Mucosa of rectum (tissue), 2 donors: ENCODE results near the gene TIAM2.

Experiments used
- H3K27ac ChIP-seq, 2 donors: one replicate each; pipeline ENCODE4 v1.7.0; 2013; ENCODE audit warnings: inconsistent platforms in 2 of 2, low read depth in 2 of 2, low read length in 2 of 2
- H3K27me3 ChIP-seq, 2 donors: one replicate each; pipeline ENCODE4 v1.7.0; 2013; ENCODE audit warnings: low read length in 2 of 2; ENCODE audit not compliant: control insufficient read depth in 2 of 2, insufficient read depth in 2 of 2
- H3K36me3 ChIP-seq, 2 donors: one replicate each; pipeline ENCODE4 v1.7.0; 2013; ENCODE audit warnings: low read length in 2 of 2; ENCODE audit not compliant: control insufficient read depth in 2 of 2, insufficient read depth in 2 of 2
- H3K4me1 ChIP-seq, 2 donors: one replicate each; pipeline ENCODE4 v1.7.0; 2013; ENCODE audit warnings: low read length in 2 of 2, mild to moderate bottlenecking in 1 of 2; ENCODE audit not compliant: control insufficient read depth in 2 of 2, insufficient read depth in 2 of 2
- H3K4me3 ChIP-seq, 2 donors: one replicate each; pipeline ENCODE4 v1.7.0; 2013; ENCODE audit warnings: low read length in 2 of 2
- H3K9ac ChIP-seq, 2 donors: one replicate each; pipeline ENCODE4 v1.7.0; 2013; ENCODE audit warnings: low read length in 2 of 2, low read depth in 1 of 2, mild to moderate bottlenecking in 1 of 2
- H3K9me3 ChIP-seq, 2 donors: one replicate each; pipeline ENCODE4 v1.7.0; 2013; ENCODE audit warnings: low read length in 2 of 2; ENCODE audit not compliant: control insufficient read depth in 2 of 2
- donor health status: healthy.
- donor health status: Normal muscosa, but diverticular disease.

The TIAM2 gene

DNA sequence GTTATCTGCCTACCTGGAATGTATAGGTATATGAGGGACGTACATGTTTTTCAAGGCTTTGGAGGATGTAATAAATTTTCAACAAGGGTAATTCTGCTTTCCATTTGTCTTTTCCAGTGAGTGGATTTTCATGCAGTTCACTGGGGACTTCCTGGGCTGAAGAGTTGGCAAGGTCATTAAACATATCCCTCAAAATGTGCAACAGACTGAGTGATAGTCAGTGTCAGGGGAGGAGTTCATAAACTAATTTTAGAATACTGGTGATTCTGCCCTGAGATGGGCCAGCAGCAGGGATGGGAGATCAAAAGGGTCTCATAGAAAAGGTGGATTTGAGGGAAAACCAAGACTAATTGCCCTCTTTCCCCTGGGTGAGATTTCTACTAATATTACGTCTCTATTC is 146.4 kb downstream of the TIAM2 start:
- H3K9ac ChIP-seq = no peak overlapping the region
- no peak overlapping the region for H3K4me3 ChIP-seq
- no peaks in the 10 kb centered on the region for H3K36me3 ChIP-seq
- no peaks in the 10 kb centered on the region for H3K27me3 ChIP-seq
- H3K9me3 ChIP-seq = no peaks in the 10 kb centered on the region
- H3K4me1 ChIP-seq = no peaks in the 10 kb centered on the region
- no peak overlapping the region for H3K27ac ChIP-seq

DNA sequence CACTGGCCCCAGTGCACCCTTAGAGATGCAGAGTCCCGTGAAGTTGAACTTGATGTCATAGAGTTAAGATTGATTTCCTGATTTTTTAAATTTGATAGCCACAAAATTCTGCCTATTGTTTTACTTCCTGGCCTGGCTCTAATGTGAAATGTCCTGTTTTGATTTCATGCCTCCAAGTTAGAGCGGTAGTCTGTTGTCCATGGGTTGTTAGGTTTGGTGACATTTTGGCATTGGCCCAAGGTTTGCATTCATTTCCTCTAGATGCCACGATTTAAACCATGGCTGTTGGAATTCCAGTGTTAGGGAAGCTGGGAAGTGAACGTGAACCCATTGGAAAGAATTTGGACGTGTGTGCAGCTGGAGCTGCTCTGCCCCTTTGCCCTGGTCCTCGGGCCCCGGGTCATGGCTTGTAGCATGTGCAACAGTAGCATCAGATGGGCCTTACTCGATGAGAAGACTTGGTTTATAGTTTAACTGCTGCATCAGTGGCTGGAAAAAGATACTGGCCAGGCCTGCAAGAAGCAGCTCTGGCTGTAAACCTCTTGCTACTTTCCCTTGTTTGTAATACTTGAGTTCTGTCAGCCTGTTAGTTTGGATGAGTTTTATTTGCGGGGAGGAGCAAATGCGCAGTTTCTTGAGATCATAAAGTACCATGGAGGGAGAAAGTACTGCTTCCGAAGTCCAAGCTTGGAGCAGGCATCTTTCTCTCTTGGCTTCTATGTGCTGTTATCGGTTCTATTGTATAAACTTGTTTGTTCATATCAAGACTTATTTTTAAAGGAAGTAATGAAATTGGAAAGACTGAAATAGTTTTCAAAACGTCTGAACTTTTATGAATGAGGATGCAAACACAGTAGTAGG is 147.3 kb downstream of the TIAM2 start:
- Histone ChIP-seq H3K4me3 (peak overlapping the region in 1 of 2 donors; percentile 46), H3K9me3 (no peaks in the 10 kb centered on the region), H3K36me3 (no peaks in the 10 kb centered on the region), H3K4me1 (no peaks in the 10 kb centered on the region), H3K27me3 (no peaks in the 10 kb centered on the region), H3K9ac (no peak overlapping the region), H3K27ac (peak overlapping the region; percentile 13 to 44)

DNA sequence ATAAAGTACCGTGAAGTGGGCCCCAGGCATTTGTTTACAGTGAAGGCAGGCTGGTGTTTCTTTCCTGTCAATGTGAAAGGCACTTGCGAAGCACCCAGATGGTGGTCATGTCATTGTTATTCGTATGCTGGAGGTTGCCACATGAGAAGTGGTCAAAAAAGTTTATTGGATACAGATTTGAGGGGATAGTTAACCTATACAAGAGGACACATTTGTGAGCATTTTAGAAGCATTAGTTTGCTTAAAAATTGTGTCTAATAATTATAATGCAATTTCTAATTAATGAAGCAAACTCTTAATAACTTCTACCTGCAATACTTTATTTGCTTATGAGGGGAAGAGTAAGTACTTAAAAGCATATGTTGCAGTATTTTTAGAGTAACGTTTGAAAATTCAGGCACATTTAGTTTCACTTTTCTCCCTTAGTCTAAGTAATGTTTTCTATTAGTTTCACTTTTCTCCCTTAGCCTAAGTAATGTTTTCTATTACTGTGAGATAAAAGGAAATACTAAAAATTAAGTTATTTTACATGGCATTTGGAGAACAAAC is 148.0 kb downstream of the TIAM2 start:
- Histone ChIP-seq H3K27ac (peak overlapping the region; percentile 24 to 44), H3K4me1 (no peaks in the 10 kb centered on the region), H3K27me3 (no peaks in the 10 kb centered on the region), H3K9me3 (no peaks in the 10 kb centered on the region), H3K4me3 (peak overlapping the region in 1 of 2 donors; percentile 46), H3K36me3 (no peaks in the 10 kb centered on the region), H3K9ac (no peak overlapping the region)

DNA sequence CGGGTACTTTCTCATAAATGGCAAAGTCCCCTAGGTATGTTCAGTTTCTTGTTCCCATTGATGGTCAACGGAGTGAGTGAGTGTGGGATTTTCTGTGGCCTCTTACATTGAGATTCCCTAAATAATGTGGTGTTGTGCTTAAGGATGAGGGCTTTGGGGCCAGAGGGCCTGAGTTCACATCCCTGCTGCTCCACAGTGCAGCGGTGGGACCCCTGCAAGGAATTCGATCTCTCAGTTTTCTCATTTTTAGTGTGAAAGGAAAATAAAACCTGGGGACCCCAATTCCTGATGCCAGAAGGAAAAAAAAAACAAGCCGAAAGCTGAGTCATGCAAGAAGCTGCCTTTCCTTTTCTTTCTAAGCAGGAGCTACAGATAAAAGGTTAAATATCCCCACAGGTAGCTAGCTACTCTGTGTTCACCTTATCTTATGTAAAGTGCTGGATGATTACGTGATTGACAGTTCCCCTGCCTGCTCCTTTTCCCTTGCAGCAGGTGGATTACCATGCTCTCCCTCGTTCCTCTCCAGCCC is 148.5 kb downstream of the TIAM2 start:
- peak overlapping the region in 1 of 2 donors; percentile 24 for H3K27ac ChIP-seq
- peak overlapping the region in 1 of 2 donors; percentile 46 for H3K4me3 ChIP-seq
- no peaks in the 10 kb centered on the region for H3K9me3 ChIP-seq
- H3K9ac ChIP-seq = no peak overlapping the region
- H3K4me1 ChIP-seq = no peaks in the 10 kb centered on the region
- H3K27me3 ChIP-seq = no peaks in the 10 kb centered on the region
- no peaks in the 10 kb centered on the region for H3K36me3 ChIP-seq

DNA sequence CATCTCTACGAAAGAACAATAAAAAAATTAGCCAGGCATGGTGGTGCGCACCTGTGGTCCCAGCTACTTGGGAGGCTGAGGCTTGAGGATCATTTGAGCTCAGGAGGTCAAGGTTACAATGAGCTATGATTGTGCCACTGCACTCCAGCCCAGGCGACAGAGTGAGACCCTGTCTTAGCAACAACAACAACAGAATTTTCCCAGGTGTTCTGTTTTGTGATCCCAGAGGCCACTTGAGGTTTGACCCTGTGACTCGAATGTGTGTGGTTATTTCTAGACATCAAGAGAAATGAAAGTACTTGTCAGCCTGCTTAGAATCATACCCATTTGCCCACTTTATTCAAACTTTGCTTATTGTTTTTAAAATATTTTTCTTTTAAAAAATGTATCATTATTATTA is 151.1 kb downstream of the TIAM2 start:
- Histone ChIP-seq H3K27ac (no peak overlapping the region), H3K4me3 (no peak overlapping the region), H3K9me3 (no peaks in the 10 kb centered on the region), H3K9ac (no peak overlapping the region), H3K36me3 (no peaks in the 10 kb centered on the region), H3K4me1 (no peaks in the 10 kb centered on the region), H3K27me3 (no peaks in the 10 kb centered on the region)

DNA sequence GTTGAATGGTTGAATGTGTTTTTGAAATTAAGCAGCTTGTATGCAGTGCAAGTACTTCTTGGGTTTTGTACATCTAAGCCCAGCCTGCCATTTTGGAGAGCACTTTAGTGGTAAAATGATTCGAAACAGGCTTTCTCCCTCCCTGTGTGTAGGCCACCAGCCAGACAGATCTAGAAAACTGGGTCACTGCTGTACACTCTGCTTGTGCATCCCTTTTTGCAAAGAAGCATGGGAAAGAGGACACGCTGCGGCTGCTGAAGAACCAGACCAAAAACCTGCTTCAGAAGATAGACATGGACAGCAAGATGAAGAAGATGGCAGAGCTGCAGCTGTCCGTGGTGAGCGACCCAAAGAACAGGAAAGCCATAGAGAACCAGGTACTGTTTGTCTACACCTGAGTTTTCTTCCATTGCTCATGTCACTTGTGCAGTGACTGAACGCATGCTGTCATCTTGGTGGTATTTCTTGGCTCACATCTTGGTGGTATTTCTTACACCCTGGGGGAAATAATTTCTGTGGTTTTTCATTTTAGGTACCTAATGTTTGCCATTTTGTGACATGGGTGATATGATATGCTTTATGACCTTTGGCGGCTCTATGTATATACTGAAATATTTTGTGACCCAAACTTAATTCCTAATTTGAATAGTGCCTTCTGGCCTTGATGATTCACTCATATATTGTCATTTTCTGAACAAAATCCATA is 153.0 kb downstream of the TIAM2 start:
- H3K27ac ChIP-seq = no peak overlapping the region
- no peaks in the 10 kb centered on the region for H3K9me3 ChIP-seq
- no peak overlapping the region for H3K4me3 ChIP-seq
- H3K4me1 ChIP-seq = no peaks in the 10 kb centered on the region
- H3K9ac ChIP-seq = no peak overlapping the region
- no peaks in the 10 kb centered on the region for H3K27me3 ChIP-seq
- no peaks in the 10 kb centered on the region for H3K36me3 ChIP-seq

DNA sequence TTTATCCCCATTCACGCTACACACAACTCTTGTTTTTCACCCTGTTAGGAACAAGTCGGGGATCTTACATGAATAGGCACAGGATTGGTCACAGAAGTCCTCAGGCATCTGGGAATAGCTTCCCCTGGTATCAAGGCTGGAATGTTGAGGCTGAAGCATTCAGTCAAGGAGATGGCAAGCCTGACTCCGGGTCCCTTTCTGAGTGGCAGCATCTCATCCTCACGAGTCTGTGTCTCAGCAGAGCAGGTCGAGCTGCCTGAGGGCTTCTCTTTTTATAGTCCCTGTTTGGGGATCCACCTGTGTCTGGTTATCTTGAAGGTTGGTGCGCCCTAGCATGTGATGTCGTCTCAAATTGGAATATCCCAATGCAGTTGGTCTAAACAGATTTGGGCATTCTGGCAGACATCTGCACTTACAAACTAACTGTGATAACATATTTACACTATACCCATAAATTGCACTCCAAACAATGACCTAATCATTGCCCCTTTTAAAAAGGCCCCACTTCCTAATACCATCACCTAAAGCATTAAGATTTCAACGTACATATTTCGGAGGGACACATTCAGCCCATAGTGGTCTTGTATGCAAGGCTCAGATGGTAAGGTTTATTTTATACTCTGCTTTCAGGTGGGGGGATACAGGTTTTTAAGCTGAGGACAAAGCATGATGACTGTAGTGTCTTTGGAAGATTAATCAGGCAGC is 156.0 kb downstream of the TIAM2 start:
- Histone ChIP-seq H3K4me3 (no peak overlapping the region), H3K9me3 (no peaks in the 10 kb centered on the region), H3K9ac (no peak overlapping the region), H3K27ac (no peak overlapping the region), H3K27me3 (no peaks in the 10 kb centered on the region), H3K4me1 (peaks cover 2 to 8% of the 10 kb centered on the region in 2 donors), H3K36me3 (no peaks in the 10 kb centered on the region)

DNA sequence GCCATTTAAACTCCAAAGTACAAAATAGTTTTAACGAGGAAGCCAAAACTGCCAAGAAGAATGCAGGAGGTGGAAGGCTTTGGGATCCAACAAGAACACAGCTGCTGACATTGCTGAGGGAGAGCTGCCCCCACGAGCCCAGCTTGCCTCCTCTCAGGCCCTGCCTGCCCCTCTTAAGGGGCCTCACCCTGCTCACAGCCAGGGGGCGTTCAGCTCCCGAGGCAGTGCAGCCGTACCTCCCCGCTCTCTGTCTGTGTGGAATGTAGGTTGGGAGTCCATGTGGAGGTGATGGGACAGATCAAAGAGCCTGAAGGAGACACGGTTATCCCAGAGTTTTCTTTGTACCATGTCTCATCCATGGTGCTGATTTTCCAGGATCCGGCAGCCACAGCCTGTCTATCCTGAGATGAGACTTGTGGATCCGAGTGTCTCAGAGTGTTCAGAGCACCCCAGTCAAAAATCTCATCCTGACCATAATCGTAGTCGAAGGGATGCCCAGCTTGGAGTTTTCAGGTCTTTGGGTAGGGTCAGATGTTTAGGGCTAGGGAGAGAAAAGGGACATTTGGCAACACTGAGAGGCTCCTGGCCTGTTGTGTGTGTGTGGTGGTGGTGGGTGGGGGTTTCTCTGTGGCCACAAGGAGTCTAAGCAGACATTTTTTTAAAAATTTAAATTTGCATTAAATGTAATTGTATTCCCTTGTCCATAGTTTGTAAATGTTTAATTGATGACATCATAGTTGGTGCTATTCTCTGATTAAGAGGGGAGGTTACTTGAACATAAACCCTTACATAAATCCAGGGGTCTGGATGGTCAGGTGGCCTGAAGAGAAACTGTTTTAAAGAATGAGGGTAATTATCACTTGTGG is 157.3 kb downstream of the TIAM2 start:
- no peak overlapping the region for H3K27ac ChIP-seq
- no peaks in the 10 kb centered on the region for H3K27me3 ChIP-seq
- H3K36me3 ChIP-seq = no peaks in the 10 kb centered on the region
- H3K9me3 ChIP-seq = no peaks in the 10 kb centered on the region
- no peak overlapping the region for H3K9ac ChIP-seq
- no peak overlapping the region for H3K4me3 ChIP-seq
- peaks cover 2 to 8% of the 10 kb centered on the region in 2 donors for H3K4me1 ChIP-seq

DNA sequence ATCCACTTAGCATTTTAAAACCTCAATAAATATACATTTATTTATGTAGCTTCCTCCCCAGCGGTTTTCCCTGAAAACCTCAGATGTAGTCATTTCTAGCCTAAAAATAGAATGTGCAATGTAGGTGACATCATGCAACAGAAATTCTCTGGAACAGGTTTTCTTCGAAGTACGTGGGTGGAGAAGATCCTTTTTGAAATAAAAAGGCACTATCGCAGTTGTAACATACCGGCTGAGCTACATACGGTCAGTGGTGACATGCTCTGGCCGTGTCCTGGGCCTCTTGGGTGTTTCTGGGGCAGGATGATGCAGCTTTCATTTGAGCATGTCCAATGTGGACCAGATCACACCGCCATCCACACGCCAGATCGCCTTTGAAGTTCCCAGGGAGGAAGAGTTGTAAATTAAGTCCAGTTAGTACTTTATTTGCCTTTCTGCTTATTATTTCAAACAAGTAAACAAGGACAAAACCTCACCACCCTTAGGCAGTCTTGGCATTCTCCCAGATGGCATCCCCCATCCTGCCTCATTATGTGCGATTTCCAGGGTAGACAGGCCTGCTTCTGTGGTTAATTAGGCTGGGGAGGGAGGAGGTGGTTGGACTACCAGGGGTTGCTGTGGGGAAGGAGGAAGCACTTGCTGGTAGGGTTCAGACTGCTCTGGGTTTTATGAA is 159.2 kb downstream of the TIAM2 start:
- no peak overlapping the region for H3K9ac ChIP-seq
- H3K36me3 ChIP-seq = no peaks in the 10 kb centered on the region
- H3K4me3 ChIP-seq = no peak overlapping the region
- H3K9me3 ChIP-seq = no peaks in the 10 kb centered on the region
- H3K27ac ChIP-seq = peak overlapping the region in 1 of 2 donors; percentile 23
- no peaks in the 10 kb centered on the region for H3K27me3 ChIP-seq
- peaks cover 2 to 8% of the 10 kb centered on the region in 2 donors for H3K4me1 ChIP-seq
